Heart right ventricle (tissue), 16 donors: ENCODE data around the gene NPAS2. TPM values are rescaled to one million over a fixed set of nuclear protein-coding genes. Genes with fewer than 3 reads are reported as not detected.

Experiments used
- ATAC-seq, 8 donors: fragments of 200-7000 bp; cut with Tn5 transposase; one replicate each; pipeline ENCODE4 v1.9.1; 2020; ENCODE audit warnings: mild to moderate bottlenecking in 8 of 8, moderate library complexity in 8 of 8, moderate number of reproducible peaks in 1 of 8
- DNase-seq, 2 donors: peaks; one replicate each; pipeline ENCODE4 v3.0.0-alpha.2; 2020
- H3K27ac ChIP-seq, 10 donors: fragments of 200-600 bp; sonication (generic) in 2 of 10; one replicate each; pipeline versions ENCODE4 v1.5.0 to v1.8.0; 2020 to 2022; ENCODE audit warnings: mild to moderate bottlenecking in 3 of 10
- H3K27me3 ChIP-seq, 7 donors: fragments of 200-600 bp; one replicate each; pipeline ENCODE4 v1.8.0; 2021 to 2022; ENCODE audit warnings: mild to moderate bottlenecking in 2 of 7
- H3K36me3 ChIP-seq, 9 donors: fragments of 200-600 bp; sonication (generic) in 1 of 9; one replicate each; pipeline versions ENCODE4 v1.5.0 to v1.8.0; 2020 to 2022; ENCODE audit warnings: mild to moderate bottlenecking in 2 of 9
- H3K4me1 ChIP-seq, 9 donors: fragments of 200-600 bp; sonication (generic) in 1 of 9; one replicate each; pipeline versions ENCODE4 v1.5.0 to v1.8.0; 2020 to 2022; ENCODE audit warnings: mild to moderate bottlenecking in 4 of 9
- H3K4me3 ChIP-seq, 10 donors: fragments of 200-600 bp; sonication (generic) in 2 of 10; one replicate each; pipeline versions ENCODE4 v1.5.0 to v1.8.0; 2020 to 2022; ENCODE audit warnings: mild to moderate bottlenecking in 7 of 10, moderate library complexity in 2 of 10
- H3K9me3 ChIP-seq, 11 donors: fragments of 200-600 bp in 10 of 11; sonication (generic) in 2 of 11; one replicate each; pipeline versions ENCODE4 v1.5.0 to v1.8.0; 2013 to 2022; ENCODE audit warnings: mild to moderate bottlenecking in 2 of 11, control low read depth in 1 of 11, moderate library complexity in 1 of 11
- WGBS, 2 donors: extraction: QIAGEN DNeasy Blood & Tissue Kit; methylation state at CpG; one replicate each; pipeline ENCODE4 v1.1.7; 2013; ENCODE audit warnings: inconsistent platforms in 1 of 2; 5-methylcytosine and 5-hydroxymethylcytosine counted together
- intact Hi-C, 10 donors: fragments of 100-400 bp; cut with DNase I; formaldehyde crosslinking; loops; one replicate each; pipeline versions ENCODE4 v1.11.1 to v1.14.2; 2022
- polyA plus RNA-seq, 2 donors: library from polyadenylated mRNA; stranded (reverse); fragments of 200-250 nt; gene quantifications; one replicate each; pipeline ENCODE4 v1.2.3, GENCODE V29; 2013
- total RNA-seq, 10 donors: library from RNA; stranded (reverse); fragmentation: NEBNext Ultra II Directional in 3 of 10; extraction: Animal tissue kit (Norgen Biotek cat#: 25700) in 3 of 10; gene quantifications; one replicate each; pipeline versions ENCODE4 v1.2.1 to v1.2.4, GENCODE V29; 2021 to 2023
- TF ChIP-seq, protein P1 (sequence below), 9 donors: fragments of 200-600 bp; sonication (generic) in 2 of 9; IDR thresholded peaks; one replicate each; pipeline versions ENCODE4 v1.5.0 to v1.8.0; 2021 to 2022; ENCODE audit warnings: antibody characterized with exemption in 9 of 9, mild to moderate bottlenecking in 5 of 9, moderate library complexity in 1 of 9
- donor health status: Arrhythmogenic right ventricular cardiomyopathy.
- donor health status: ischemic (EF 13 %, LVEDD 7.1; RV severe dilation, severe dysfunction).
- donor health status: healthy with polysubstance abuse.
- donor health status: DM: no; HTN: yes; CAD: no.
- donor health status: DM: no; HTN: no; CAD: no.
- donor health status: ischemic (EF 25% LVEDD 6.9; RV normal size, moderate dysfunction).
- donor health status: ischemic (EF 25% LVEDD 5.7; RV mildly dilated, moderate dysfunction).
- donor health status: healthy.
- donor health status: DM: yes; HTN: yes; CAD: no.
- donor health status: Ischemic cardiomyopathy.
- donor health status: ischemic (EF 35%, LVEDD 5.7; RV mildly dilated, moderate dysfunction).
- donor health status: nonischemic (EF 11% LVEDD 7.7; RV severe dilation, severe dysfunction).
- donor health status: DM: yes; HTN: yes; CAD: no.
- donor health status: PGD.
- donor health status: ischemic (EF 29% LVEDD 5.4; RV normal size, mild dysfunction).
- donor health status: nonischemic (EF 23%, LVEDD 6.1; RV moderate dilation, normal function).

NPAS2 gene
- total and polyA plus RNA-seq, 12 donors = 32.1 to 70.1 (median 41.2) TPM

DNA sequence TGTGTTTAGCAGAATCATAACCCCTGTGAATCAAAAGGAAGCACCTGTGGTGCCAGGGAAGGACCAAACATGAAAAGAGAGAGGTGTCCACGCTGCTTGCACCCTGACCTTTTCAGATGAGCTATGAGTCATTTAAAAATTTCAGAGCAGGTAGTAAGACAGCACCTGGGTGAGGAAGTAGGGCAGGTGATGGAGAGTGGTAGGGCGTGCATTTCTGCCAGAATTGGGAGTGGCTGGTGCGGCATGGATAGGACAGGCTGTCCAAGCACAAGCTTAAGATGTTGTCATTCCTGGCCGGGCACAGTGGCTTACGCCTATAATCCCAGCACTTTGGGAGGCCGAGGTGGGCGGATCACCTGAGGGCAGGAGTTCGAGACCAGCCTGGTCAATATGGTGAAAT, 36.8 kb downstream of the NPAS2 start:
- ATAC-seq = no peak
- DNase-seq = no peak
- H3K27ac ChIP-seq = no peak overlapping the region
- H3K36me3 ChIP-seq = no peaks in the 10 kb centered on the region
- H3K27me3 ChIP-seq = no peaks in the 10 kb centered on the region
- intact Hi-C loops = no loop called here
- 92 to 93% methylated on average over 8 of the region's 8 CpGs for WGBS, 2 donors
- TF ChIP-seq, protein P1, sequence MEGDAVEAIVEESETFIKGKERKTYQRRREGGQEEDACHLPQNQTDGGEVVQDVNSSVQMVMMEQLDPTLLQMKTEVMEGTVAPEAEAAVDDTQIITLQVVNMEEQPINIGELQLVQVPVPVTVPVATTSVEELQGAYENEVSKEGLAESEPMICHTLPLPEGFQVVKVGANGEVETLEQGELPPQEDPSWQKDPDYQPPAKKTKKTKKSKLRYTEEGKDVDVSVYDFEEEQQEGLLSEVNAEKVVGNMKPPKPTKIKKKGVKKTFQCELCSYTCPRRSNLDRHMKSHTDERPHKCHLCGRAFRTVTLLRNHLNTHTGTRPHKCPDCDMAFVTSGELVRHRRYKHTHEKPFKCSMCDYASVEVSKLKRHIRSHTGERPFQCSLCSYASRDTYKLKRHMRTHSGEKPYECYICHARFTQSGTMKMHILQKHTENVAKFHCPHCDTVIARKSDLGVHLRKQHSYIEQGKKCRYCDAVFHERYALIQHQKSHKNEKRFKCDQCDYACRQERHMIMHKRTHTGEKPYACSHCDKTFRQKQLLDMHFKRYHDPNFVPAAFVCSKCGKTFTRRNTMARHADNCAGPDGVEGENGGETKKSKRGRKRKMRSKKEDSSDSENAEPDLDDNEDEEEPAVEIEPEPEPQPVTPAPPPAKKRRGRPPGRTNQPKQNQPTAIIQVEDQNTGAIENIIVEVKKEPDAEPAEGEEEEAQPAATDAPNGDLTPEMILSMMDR (IDR thresholded peaks at IDR 0.05) = no peak
- H3K4me3 ChIP-seq = no peak overlapping the region
- peaks cover 3 to 68% (median 32%) of the 10 kb centered on the region in 9 donors for H3K4me1 ChIP-seq
- no peaks in the 10 kb centered on the region for H3K9me3 ChIP-seq

DNA sequence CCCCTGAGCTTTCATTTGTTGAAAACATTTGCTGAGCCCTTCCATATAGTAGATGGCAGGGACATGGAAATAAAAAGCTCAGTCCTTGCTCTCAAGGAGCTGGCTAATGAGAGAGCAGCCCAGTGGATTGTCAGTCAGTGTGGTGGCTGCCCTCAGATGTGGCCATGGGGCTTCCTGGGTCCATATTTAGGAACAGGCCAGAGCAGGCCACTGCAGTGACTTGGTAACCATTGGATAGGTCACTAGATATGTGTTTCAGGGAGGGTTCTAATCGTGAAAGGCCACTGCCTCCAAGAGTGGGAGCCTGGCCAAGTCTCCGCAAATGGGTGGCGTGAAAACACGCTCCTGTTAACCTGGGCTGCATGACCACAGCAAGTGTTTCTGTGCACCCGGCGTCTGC, 37.4 kb downstream of the NPAS2 start:
- no peak overlapping the region for H3K4me3 ChIP-seq
- no peaks in the 10 kb centered on the region for H3K27me3 ChIP-seq
- ATAC-seq (peak in 4 of 8 donors; percentile 37 to 73 (median 56)), DNase-seq (no peak)
- TF ChIP-seq, protein P1 (IDR thresholded peaks at IDR 0.05) = no peak
- no peaks in the 10 kb centered on the region for H3K36me3 ChIP-seq
- intact Hi-C loops = no loop called here
- H3K4me1 ChIP-seq = peaks cover 3 to 74% (median 33%) of the 10 kb centered on the region in 9 donors
- H3K9me3 ChIP-seq = no peaks in the 10 kb centered on the region
- peak overlapping the region in 5 of 10 donors; percentile 16 to 43 (median 38) for H3K27ac ChIP-seq
- WGBS, 2 donors = 54 to 64% methylated on average over 6 of the region's 6 CpGs

DNA sequence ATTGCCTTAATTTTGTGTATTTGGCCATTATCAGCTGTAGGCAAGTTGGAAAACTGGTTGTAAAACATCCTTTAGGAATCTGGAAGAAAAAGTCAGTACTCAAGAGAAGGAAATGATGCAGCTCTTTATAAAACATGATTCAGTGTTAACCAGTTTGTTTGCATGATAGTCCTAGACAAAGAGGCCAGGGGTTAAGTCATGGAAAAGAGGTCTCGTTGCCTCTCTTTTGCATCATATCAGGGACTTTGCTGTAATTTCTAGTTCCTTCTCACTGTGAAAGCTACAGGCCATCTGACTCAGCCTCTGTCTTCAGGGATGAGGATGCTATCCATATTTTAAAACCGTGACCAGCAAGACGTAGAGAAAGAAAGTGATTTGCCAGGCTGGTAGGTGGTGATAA, 38.0 kb downstream of the NPAS2 start:
- no peaks in the 10 kb centered on the region for H3K36me3 ChIP-seq

DNA sequence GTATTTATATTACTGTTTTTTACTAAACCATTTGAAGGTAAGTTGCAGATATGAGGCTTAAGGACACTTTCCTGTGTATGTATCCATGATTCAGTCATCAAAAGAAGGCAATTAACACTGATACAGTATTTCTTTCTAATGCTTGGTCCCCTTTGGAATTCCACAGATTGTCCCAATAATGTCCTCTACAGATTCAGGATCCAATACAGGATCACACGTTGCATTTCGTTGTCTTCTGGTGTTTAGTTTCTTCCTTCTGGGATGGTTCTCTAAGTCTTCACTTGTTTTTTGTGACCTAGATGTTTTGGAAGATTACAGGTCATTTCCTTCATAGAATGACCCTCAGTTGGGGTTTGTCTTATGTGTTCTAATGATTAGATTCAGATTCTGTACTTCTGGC, 40.0 kb downstream of the NPAS2 start:
- WGBS, 2 donors = 92 to 94% methylated on average over 2 of the region's 2 CpGs
- H3K36me3 ChIP-seq = no peaks in the 10 kb centered on the region
- no peak overlapping the region for H3K27ac ChIP-seq
- TF ChIP-seq, protein P1 (IDR thresholded peaks at IDR 0.05) = no peak
- no peak for DNase-seq
- no peak for ATAC-seq
- H3K4me3 ChIP-seq = no peak overlapping the region
- no peaks in the 10 kb centered on the region for H3K9me3 ChIP-seq
- H3K4me1 ChIP-seq = peaks cover 0 to 62% (median 19%) of the 10 kb centered on the region in 9 donors
- H3K27me3 ChIP-seq = no peaks in the 10 kb centered on the region
- intact Hi-C loops = loop anchor here in 1 of 10 donors (5.0 kb wide), 1 partner anchor 38 kb away; the partner anchor contains the start of gene NPAS2

More for the DNA sequence above, 38.0 kb downstream of the NPAS2 start:
- Histone ChIP-seq H3K4me1 (peaks cover 3 to 75% (median 33%) of the 10 kb centered on the region in 9 donors), H3K4me3 (no peak overlapping the region), H3K9me3 (no peaks in the 10 kb centered on the region), H3K27me3 (no peaks in the 10 kb centered on the region), H3K27ac (peak overlapping the region in 5 of 10 donors; percentile 16 to 43 (median 38))
- TF ChIP-seq, protein P1 (IDR thresholded peaks at IDR 0.05) = no peak
- intact Hi-C loops = no loop called here
- ATAC-seq (no peak), DNase-seq (no peak)
- WGBS, 2 donors = 81 to 85% methylated on average over 3 of the region's 3 CpGs
